NCI-H1048 (cell line): ENCODE results near the gene B4GALT1.
"Not testable (repeated sequence)": the region's sequence is repeated elsewhere in the genome, so short reads cannot be mapped to it uniquely, and the experiment has no call there.

Source experiments
- DNase-seq: peaks from one replicate; lab custom pipeline; 2025; lab: John Stamatoyannopoulos, UW

The B4GALT1 gene

DNA sequence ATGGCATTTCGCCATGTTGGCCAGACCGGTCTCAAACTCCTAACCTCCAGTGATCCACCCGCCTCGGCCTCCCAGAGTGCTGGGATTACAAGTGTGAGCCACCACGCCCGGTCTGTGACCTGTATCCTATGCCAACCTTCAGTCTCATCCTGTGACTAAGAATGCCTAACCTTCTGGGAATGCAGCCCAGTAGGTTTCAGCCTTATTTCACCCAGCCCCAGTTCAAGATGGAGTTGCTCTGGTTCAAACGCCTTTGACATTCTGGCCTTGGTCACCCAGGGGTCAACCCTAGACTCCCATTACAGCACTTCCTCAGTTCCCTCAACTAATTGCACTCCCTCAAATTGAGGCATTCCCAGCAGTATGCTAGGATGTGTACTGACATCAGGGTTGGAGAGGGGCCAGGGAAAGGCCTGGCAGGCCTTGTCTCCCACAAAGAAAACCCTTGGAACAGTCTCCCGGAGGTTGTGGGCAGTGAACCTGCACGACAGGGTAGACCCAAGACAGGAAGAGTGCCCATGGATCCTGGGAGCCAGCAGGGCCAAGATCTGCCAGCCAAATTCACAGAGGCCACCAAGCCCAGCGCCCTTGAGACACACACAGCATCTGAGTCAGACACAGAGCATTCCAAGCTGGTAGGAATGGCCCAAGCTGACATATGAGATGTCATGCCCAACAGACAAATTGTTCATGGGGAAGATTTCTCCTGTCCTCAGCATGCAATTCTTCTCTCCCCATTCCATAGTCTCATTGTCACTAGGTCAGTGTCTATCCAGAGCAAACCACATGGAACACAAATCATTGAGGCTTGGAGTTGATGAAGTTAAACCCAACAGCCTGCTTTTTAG is 65.8 kb downstream of the B4GALT1 start:
- no peak for DNase-seq

DNA sequence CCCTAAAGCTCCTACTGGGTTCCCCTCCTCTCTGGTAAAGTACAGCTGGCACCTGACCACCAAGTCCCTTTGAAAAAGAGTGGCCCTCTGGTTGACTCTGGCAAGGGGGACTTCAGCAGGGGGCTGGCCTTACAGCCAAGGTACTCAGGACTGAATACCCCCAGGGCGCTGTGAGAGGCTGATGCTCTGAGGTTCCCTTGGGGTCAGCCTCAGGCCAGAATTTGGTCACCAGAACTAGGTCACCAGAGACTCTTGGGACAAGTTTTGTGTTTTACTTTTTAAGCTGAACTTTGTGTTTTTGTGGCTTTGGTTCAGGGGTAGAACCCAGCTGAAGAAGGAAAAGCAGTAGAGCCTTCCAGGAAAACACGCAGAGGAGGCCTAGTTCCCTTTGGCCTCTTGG is 67.4 kb downstream of the B4GALT1 start:
- no peak for DNase-seq

GRCh38 chr9:33097192-33097591 is 69.9 kb downstream of the B4GALT1 start:
- no peak for DNase-seq

- no peak for DNase-seq
Observed at GRCh38 chr9:33092634-33093033, 74.5 kb downstream of the B4GALT1 start.

- not testable (repeated sequence) for DNase-seq
Observed at GRCh38 chr9:33085672-33086071, 81.5 kb downstream of the B4GALT1 start.

DNA sequence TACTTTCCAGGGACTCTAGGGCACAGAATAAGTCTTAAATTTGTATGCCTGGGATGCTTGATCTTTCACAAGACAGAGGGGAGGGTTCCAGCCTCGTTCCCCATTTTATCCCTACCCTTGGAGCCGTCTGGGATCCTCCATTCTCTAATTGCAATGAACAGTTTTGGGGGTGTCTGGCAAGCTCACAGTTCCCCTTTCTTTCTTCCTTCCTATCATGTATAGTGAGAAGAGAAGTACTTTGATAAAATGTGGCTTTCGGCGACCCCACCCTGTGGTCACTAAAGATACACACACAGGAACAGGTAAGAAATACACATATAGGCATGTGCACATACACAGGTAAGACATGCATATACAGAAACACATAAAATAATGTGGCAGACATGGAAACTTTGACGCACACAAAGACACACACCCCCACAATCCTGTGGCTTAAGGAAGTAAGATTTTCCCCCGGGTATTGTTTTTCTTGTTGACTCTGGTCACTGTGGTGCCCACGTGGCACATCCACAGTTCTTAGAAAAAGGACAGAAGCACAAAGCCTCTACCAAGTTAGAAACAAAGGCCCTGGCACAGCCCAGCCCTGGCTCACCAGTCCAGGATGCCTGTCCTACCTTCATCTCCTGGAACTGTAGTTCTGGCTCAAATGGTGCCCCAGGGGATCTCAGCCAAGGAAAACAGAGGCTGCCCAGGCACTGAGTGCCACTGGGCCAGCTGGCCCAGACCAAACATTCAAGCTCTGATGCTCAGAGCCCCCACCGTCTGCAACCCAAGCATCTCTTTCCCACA is 84.4 kb downstream of the B4GALT1 start:
- DNase-seq: no peak

DNA sequence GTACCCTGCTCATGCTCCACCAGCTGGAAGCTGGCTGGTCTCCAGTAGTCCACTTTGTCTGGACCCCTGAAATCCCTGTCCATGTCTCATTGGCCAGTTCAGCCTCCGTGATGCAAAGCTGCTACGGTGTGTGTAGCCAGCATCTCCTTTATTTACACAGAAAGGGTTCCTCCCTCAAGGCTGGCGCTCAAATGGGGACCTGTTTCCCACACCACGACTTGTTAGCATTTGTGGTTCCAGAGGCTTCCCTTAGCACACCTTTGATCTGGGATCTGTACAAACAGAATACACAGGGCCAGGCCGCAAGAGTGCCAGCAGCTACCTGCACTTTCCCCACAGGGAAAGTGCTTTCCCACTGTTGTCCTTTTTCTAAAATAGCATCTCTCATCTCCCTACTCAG is 85.0 kb downstream of the B4GALT1 start:
- no peak for DNase-seq

GRCh38 chr9:33081128-33081851 is 85.8 kb downstream of the B4GALT1 start:
- no peak for DNase-seq

GRCh38 chr9:33080534-33080933 is 86.6 kb downstream of the B4GALT1 start:
- DNase-seq: no peak

- DNase-seq: peak; percentile 93
Observed at GRCh38 chr9:33076046-33077004, 90.8 kb downstream of the B4GALT1 start, which contains the start of gene SMU1. Gene SMU1, minus strand, starts transcription at chr9:33076674. Its CDS starts 66 bp downstream, at chr9:33076608.

DNA sequence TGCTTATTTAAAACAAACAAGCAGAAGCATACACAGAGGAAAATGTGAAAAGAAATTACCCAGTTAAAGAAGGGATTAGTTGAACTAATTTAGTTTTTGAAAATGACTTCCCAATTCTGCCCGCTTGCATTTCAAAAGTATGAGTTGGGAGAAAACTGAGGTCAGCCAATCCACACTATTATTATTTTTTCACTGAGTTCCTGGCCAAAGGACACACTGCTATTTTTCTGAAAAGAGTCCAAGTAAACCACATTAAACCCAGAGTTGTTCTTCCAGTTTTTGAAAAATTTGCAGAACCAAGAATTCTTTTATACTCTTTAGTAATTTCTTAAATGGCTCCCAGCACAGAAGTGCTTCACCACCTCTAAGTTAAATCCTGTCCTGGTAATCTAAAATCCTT is 98.1 kb downstream of the B4GALT1 start:
- DNase-seq: no peak

- no peak for DNase-seq
Observed at GRCh38 chr9:33065157-33066076, 101.7 kb downstream of the B4GALT1 start.
